Measurements from ENCODE around the gene OBSL1.

Gene OBSL1

DNA sequence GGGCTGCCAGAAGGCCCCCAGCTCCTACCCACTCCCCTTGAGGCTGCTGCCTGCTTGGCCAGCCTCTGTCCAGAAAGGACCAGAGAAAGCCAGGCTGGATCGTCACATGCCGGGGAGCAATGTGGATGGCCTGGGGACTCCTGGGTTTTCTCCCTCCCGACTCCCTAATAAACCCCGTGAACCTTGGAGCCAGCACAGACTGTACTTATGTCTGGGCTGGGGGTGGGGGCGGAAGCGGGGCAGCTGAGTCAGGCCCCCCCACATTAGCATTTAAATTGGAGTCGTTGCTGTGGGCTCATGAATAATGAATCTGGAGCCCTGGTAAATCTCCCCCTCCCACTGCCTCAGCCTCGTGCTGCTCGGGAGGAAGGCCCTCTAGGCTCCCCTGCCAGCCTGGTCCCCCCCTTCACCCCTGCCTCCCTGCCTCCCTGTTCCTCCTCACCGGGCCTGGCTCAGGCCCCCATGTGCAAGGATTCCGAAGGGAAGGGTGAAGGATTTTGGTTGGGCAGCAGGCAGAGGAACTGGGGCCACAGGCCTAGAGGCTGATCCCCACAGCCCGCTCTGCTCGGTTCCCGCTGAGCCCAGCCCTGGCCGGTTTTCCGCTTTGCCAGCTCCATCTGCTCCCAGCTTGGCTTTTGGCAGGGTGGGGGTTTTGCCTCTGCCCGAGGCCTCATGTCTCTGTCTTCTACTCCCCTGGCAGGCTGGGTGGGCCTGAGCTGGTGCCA is 64.4 kb downstream of the OBSL1 start:
- no peak for DNase-seq (ENCODE audit: low read depth)
- no peak overlapping the region for H3K4me3 ChIP-seq (ENCODE audit: low read depth, low read length)
- TF ChIP-seq, protein P1, sequence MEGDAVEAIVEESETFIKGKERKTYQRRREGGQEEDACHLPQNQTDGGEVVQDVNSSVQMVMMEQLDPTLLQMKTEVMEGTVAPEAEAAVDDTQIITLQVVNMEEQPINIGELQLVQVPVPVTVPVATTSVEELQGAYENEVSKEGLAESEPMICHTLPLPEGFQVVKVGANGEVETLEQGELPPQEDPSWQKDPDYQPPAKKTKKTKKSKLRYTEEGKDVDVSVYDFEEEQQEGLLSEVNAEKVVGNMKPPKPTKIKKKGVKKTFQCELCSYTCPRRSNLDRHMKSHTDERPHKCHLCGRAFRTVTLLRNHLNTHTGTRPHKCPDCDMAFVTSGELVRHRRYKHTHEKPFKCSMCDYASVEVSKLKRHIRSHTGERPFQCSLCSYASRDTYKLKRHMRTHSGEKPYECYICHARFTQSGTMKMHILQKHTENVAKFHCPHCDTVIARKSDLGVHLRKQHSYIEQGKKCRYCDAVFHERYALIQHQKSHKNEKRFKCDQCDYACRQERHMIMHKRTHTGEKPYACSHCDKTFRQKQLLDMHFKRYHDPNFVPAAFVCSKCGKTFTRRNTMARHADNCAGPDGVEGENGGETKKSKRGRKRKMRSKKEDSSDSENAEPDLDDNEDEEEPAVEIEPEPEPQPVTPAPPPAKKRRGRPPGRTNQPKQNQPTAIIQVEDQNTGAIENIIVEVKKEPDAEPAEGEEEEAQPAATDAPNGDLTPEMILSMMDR (conservative IDR thresholded peaks at IDR 0.05; ENCODE audit: low read depth, low read length): no peak

DNA sequence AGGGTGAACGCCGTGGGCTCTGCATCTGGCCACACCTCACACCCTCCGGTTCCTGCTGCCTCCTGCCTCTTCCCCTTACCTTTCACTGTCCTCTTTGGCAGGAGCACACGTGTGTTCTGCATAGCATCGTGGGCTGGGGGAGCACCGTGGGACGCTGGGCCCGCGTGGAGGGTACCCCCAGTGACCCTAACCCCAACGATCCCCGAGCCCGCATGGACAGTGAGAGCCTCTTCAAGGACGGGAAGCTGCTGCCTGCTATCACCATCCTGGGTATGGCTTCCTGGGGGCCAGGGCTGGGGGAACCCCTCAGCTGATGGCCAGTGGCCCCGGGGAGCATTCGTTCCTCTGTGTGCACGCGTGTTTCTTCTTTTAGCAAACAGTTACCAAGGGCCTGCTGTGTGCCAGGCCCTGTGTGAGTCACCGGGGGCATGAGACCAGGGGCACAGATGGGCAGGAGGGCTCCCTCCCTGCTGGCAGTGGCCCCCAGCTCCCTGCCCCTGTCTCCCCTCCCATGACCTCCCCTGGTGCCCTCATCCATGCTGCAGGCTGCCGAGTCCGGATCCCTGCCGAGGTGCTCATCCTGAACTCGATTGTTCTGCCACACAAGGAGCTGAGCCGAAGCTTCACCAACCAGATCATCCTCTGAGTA is 65.1 kb downstream of the OBSL1 start:
- DNase-seq (ENCODE audit: low read depth): no peak
- H3K4me3 ChIP-seq (ENCODE audit: low read depth, low read length): no peak overlapping the region
- TF ChIP-seq, protein P1 (conservative IDR thresholded peaks at IDR 0.05; ENCODE audit: low read depth, low read length): no peak

DNA sequence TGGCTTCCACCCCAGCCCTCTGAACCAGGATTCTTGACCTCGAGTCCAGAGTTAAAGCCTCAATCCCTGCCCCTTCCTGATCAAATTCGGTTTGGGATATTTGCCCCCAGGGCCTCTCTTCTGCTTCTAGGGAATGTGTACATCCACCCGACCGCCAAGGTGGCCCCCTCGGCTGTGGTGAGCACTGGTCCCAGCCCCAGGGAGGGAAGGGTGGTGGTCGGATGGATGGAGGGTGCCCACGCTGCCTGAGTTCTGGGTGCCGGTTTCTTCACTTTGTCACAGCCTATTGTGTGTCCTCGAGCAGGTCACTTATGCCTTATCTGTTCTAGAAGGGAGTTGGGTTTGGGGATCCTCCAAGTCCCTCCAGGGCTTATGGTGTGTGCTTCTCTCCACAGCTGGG is 65.8 kb downstream of the OBSL1 start:
- no peak for DNase-seq (ENCODE audit: low read depth)
- TF ChIP-seq, protein P1 (conservative IDR thresholded peaks at IDR 0.05; ENCODE audit: low read depth, low read length): no peak
- no peak overlapping the region for H3K4me3 ChIP-seq (ENCODE audit: low read depth, low read length)

DNA sequence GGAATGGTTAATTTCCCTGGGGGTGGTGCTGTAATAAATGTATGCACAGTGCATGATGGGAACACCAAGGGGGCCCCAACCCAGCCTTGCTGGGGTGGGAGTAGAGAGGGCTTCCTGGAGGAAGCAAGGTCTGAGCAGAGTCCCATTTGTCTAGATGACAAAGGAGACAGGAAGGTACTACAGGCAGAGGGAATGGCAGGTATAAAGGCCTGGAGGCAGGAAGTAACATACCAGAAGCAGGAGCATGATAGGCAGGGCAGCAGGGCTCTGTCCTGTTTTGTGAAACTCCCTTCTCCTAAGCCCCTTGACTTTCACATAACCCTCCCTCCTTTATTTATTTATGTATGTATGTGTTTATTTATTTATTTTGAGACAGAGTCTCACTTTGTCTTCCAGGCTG is 68.7 kb downstream of the OBSL1 start:
- H3K4me3 ChIP-seq (ENCODE audit: low read depth, low read length): no peak overlapping the region
- TF ChIP-seq, protein P1 (conservative IDR thresholded peaks at IDR 0.05; ENCODE audit: low read depth, low read length): no peak

DNA sequence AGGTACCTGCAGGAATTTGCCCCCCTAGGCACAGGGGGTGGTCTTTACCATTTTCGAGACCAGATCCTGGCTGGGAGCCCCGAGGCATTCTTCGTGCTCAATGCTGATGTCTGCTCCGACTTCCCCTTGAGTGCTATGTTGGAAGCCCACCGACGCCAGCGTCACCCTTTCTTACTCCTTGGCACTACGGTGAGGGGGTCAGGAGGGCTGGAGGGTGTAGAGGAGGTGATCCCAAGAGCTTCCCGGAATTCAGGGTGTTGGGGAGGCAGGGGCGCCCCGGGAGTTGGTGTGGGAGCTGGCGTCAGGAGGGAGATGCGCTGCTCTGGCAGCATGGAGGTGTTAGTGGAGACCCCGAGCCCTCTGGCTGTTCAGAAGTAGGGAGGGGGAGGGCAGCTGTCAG is 69.5 kb downstream of the OBSL1 start:
- no peak overlapping the region for H3K4me3 ChIP-seq (ENCODE audit: low read depth, low read length)
- no peak for DNase-seq (ENCODE audit: low read depth)

More for the DNA sequence above, 68.7 kb downstream of the OBSL1 start:
- DNase-seq (ENCODE audit: low read depth): no peak

More for the DNA sequence above, 69.5 kb downstream of the OBSL1 start:
- TF ChIP-seq, protein P1 (conservative IDR thresholded peaks at IDR 0.05; ENCODE audit: low read depth, low read length): no peak

Data from choroid plexus epithelial cell (primary cell).